GM12878 (cell line): ENCODE results near the gene FBXL14. TPM values are rescaled to one million over a fixed set of nuclear protein-coding genes. Genes with fewer than 3 reads are reported as not detected.

Source experiments
- ATAC-seq: fragments of 200-7000 bp; cut with Tn5 transposase; 3 replicates; pipeline ENCODE4 v1.9.1; 2020; ENCODE audit warnings: mild to moderate bottlenecking, moderate library complexity
- BruUV-seq: library from RNA; stranded (reverse); fragments of 400-500 nt; replicated peaks from 2 replicates; lab custom pipeline; 2021; lab: Mats Ljungman, UMichigan
- CTCF ChIA-PET: fragments of 300-600 bp; sonication (Branson Sonifier 250); formaldehyde crosslinking; extraction: SDS; loops from one replicate; lab custom pipeline; 2021; ENCODE audit warnings: inconsistent platforms; lab: Yijun Ruan, JAX
- POLR2A ChIA-PET: fragments of 350-600 bp; formaldehyde crosslinking; extraction: SDS; loops from one replicate; lab custom pipeline; 2021; ENCODE audit warnings: inconsistent platforms; lab: Charles Lee
- RAD21 ChIA-PET: fragments of 300-600 bp; sonication (Branson Sonifier 250); formaldehyde crosslinking; loops from one replicate; lab custom pipeline; 2023; ENCODE audit warnings: antibody characterized with exemption; ENCODE audit not compliant: unreplicated experiment; lab: Charles Lee
- SMC1A ChIA-PET: fragments of 300-600 bp; sonication (Branson Sonifier 250); formaldehyde crosslinking; loops from one replicate; lab custom pipeline; 2023; ENCODE audit not compliant: unreplicated experiment, uncharacterized antibody; lab: Charles Lee
- DNase-seq: peaks from one replicate; pipeline ENCODE4 v3.0.0-alpha.2; 2011; ENCODE audit warnings: low read depth, low spot score
- FAIRE-seq: peaks from 3 replicates; lab custom pipeline; 2011; peaks lifted over from hg19 to GRCh38; lab: Jason Lieb, UNC
- H2AFZ ChIP-seq: 2 replicates; pipeline ENCODE4 v1.6.0; 2011; ENCODE audit warnings: low read depth, low read length, control low read depth; ENCODE audit not compliant: control insufficient read depth
- H3K27ac ChIP-seq: 2 replicates; pipeline ENCODE4 v1.5.1; 2011; ENCODE audit warnings: control low read depth; ENCODE audit not compliant: control insufficient read depth, insufficient read depth
- H3K27me3 ChIP-seq, 2 experiments: replicated peaks in 1 of 2; 2 replicates each; pipeline versions ENCODE4 v1.6.0 to v1.6.1; 2011; ENCODE audit warnings: low read length in 1 of 2; ENCODE audit not compliant: control insufficient read depth in 2 of 2, insufficient read depth in 2 of 2
- H3K36me3 ChIP-seq, 2 experiments: 2 replicates each; pipeline ENCODE4 v1.5.1; 2011; ENCODE audit warnings: low read length in 1 of 2; ENCODE audit not compliant: control insufficient read depth in 2 of 2, insufficient read depth in 2 of 2
- H3K4me1 ChIP-seq: 2 replicates; pipeline ENCODE4 v1.6.1; 2011; ENCODE audit warnings: mild to moderate bottlenecking, low read length, moderate library complexity, mixed read lengths; ENCODE audit not compliant: control insufficient read depth, insufficient read depth
- H3K4me2 ChIP-seq: 2 replicates; pipeline ENCODE4 v1.6.0; 2011; ENCODE audit warnings: control low read depth; ENCODE audit not compliant: control insufficient read depth, insufficient read depth
- H3K4me3 ChIP-seq: fragments of 200-600 bp; sonication (generic); 2 replicates; pipeline ENCODE4 v1.5.1; 2016
- H3K79me2 ChIP-seq: 2 replicates; pipeline ENCODE4 v1.6.0; 2011; ENCODE audit warnings: low read length; ENCODE audit not compliant: control insufficient read depth, insufficient read depth
- H3K9ac ChIP-seq: 2 replicates; pipeline ENCODE4 v1.8.0; 2011; ENCODE audit warnings: low read length, control low read depth, mixed read lengths; ENCODE audit not compliant: control insufficient read depth, insufficient read depth
- H3K9me3 ChIP-seq: replicated peaks from 3 replicates; pipeline ENCODE4 v1.5.1; 2011; ENCODE audit warnings: mild to moderate bottlenecking, low read length; ENCODE audit not compliant: control insufficient read depth, insufficient read depth
- H4K20me1 ChIP-seq: 2 replicates; pipeline ENCODE4 v1.6.0; 2011; ENCODE audit not compliant: control insufficient read depth, insufficient read depth
- ATF7 ChIP-seq: fragments of 450-650 bp; IDR thresholded peaks from 2 replicates; pipeline ENCODE4 v1.6.1; 2016; ENCODE audit warnings: low read depth, mild to moderate bottlenecking
- IKZF2 ChIP-seq, 2 experiments: fragments of 450-650 bp; IDR thresholded peaks; 2 replicates each; pipeline ENCODE4 v1.6.1; 2017; ENCODE audit warnings: mild to moderate bottlenecking in 2 of 2, moderate library complexity in 2 of 2
- MYB ChIP-seq: fragments of 150-350 bp; IDR thresholded peaks from 2 replicates; pipeline ENCODE4 v1.6.1; 2014; ENCODE audit warnings: mild to moderate bottlenecking, low read depth, low read length, borderline replicate concordance
- NBN ChIP-seq: fragments of 450-650 bp; IDR thresholded peaks from 2 replicates; pipeline ENCODE4 v1.6.1; 2016
- NFIC ChIP-seq: IDR thresholded peaks from 2 replicates; pipeline ENCODE4 v1.6.1; 2012; ENCODE audit warnings: low read depth, mild to moderate bottlenecking, inconsistent platforms, low read length, moderate library complexity
- NFYA ChIP-seq: IDR thresholded peaks from 2 replicates; pipeline ENCODE4 v1.6.1; 2011; ENCODE audit warnings: low read depth, mild to moderate bottlenecking, low read length, improper control_type of control experiment, borderline replicate concordance
- PAX5 ChIP-seq: IDR thresholded peaks from 2 replicates; pipeline ENCODE4 v1.6.1; 2011; ENCODE audit warnings: low read depth, low read length, borderline replicate concordance
- RAD51 ChIP-seq: fragments of 450-650 bp; IDR thresholded peaks from 2 replicates; pipeline ENCODE4 v1.6.1; 2016; ENCODE audit warnings: moderate library complexity, mild to moderate bottlenecking, inconsistent platforms
- RUNX3 ChIP-seq: IDR thresholded peaks from 2 replicates; pipeline ENCODE4 v1.6.1; 2012; ENCODE audit warnings: low read length, inconsistent platforms
- SMAD5 ChIP-seq: IDR thresholded peaks from 2 replicates; pipeline ENCODE4 v1.6.1; 2016; ENCODE audit warnings: antibody characterized with exemption, low read depth
- SMARCA5 ChIP-seq: fragments of 450-650 bp; IDR thresholded peaks from 2 replicates; pipeline ENCODE4 v1.6.1; 2017; ENCODE audit warnings: mild to moderate bottlenecking
- SPI1 ChIP-seq: IDR thresholded peaks from 2 replicates; pipeline ENCODE4 v1.6.1; 2011; ENCODE audit warnings: low read depth, mild to moderate bottlenecking, low read length, moderate library complexity, borderline replicate concordance; ENCODE audit not compliant: insufficient read depth
- TBL1XR1 ChIP-seq: IDR thresholded peaks from 2 replicates; pipeline ENCODE4 v1.6.1; 2012; ENCODE audit warnings: low read depth, low read length, improper control_type of control experiment
- TCF12 ChIP-seq: IDR thresholded peaks from 2 replicates; pipeline ENCODE4 v1.6.1; 2011; ENCODE audit warnings: low read depth, mild to moderate bottlenecking, low read length
- TCF3 ChIP-seq: IDR thresholded peaks from 2 replicates; pipeline ENCODE4 v1.6.1; 2012; ENCODE audit warnings: low read depth, mild to moderate bottlenecking, low read length, borderline replicate concordance; ENCODE audit not compliant: insufficient read depth
- ZNF24 ChIP-seq: fragments of 450-650 bp; IDR thresholded peaks from 2 replicates; pipeline ENCODE4 v1.6.1; 2017; ENCODE audit warnings: antibody characterized with exemption, mild to moderate bottlenecking
- ZNF384 ChIP-seq: IDR thresholded peaks from 2 replicates; pipeline ENCODE4 v1.6.1; 2012; ENCODE audit warnings: low read depth, mild to moderate bottlenecking, low read length, improper control_type of control experiment, borderline replicate concordance
- WGBS: methylation state at CpG from one replicate; pipeline ENCODE4 v1.1.6; 2016; ENCODE audit warnings: low lambda C conversion rate; ENCODE audit not compliant: insufficient replicate concordance, insufficient coverage; ENCODE audit errors: missing lambda C conversion rate; 5-methylcytosine and 5-hydroxymethylcytosine counted together
- in situ Hi-C: fragments of 300-500 bp; cut with MboI; formaldehyde crosslinking; loops from 9 replicates; pipeline ENCODE4 v1.14.3; 2018; ENCODE audit warnings: mixed read lengths
- intact Hi-C: fragments of 100-400 bp; cut with micrococcal nuclease; formaldehyde crosslinking; loops from one replicate; pipeline ENCODE4 v1.14.2; 2022; ENCODE audit not compliant: unreplicated experiment
- polyA plus RNA-seq, 11 experiments: library from polyadenylated mRNA; depleted of rRNA in 4 of 11; unstranded in 6 of 11; stranded (reverse) in 5 of 11; fragments of >200 nt; fragmentation: Nextera tagmentation in 4 of 11; fragmentation: Illumina TruSeq in 1 of 11; extraction: Ambion mirVana in 4 of 11; extraction: Trizol in 1 of 11; gene quantifications; 1 replicate in 1 of 11; 2 replicates in 10 of 11; pipeline versions ENCODE4 v1.2.1 to v1.2.3, GENCODE V29; 2011 to 2016; ENCODE audit warnings: inconsistent platforms in 2 of 11, missing spikeins in 2 of 11, low read depth in 1 of 11
- total RNA-seq, 4 experiments: library from RNA; depleted of rRNA in 3 of 4; stranded (reverse); fragments of >200 nt in 3 of 4; fragmentation: Illumina TruSeq in 1 of 4; extraction: Trizol in 1 of 4; gene quantifications; 2 replicates each; pipeline versions ENCODE4 v1.2.1 to v1.2.3, GENCODE V29; 2013 to 2021

Gene FBXL14
- total and polyA plus RNA-seq, 10 of the 15 experiments (the other 5 are each of a cell fraction or from before 2014, with no cell fraction given), result 0.44 to 19.0 (median 2.9) TPM

GRCh38 chr12:1546931-1547640 is 47.3 kb downstream of the FBXL14 start:
- BruUV-seq, result no TSS peak
- H3K4me1 ChIP-seq, result peaks cover 15% of the 10 kb centered on the region; the same call in 1 of the 2 replicates
- no peak overlapping the region for H3K27ac ChIP-seq
- TF ChIP-seq RUNX3 (peak; percentile 30; the same call in 1 of the 2 replicates), ATF7 (no peak)
- no peak for DNase-seq
- peaks cover 9% of the 10 kb centered on the region; the same call in 2 of the 3 replicates for H3K9me3 ChIP-seq
- H3K4me3 ChIP-seq, result no peak overlapping the region
- H2AFZ ChIP-seq, result no peak overlapping the region
- peak overlapping the region; percentile 6 for H3K4me2 ChIP-seq
- no peaks in the 10 kb centered on the region for H3K27me3 ChIP-seq
- RAD21 ChIA-PET, result interaction anchor here (1.2 kb wide), 1 partner anchor 14 kb away, joined by 3 read pairs; no protein-coding TSS in a partner anchor
- FAIRE-seq, result no peak
- ATAC-seq, result no peak; the same call in 2 of the 3 replicates
- POLR2A ChIA-PET, result interaction anchor here (0.6 kb wide), 1 partner anchor 16 kb away, joined by 5 read pairs; no protein-coding TSS in a partner anchor
- no peaks in the 10 kb centered on the region for H3K36me3 ChIP-seq
- intact Hi-C loops, result no loop called here
- SMC1A ChIA-PET, result interaction anchor here (0.9 to 4.9 kb wide), 2 partner anchors 12 to 16 kb away, joined by 3 to 45 read pairs; no protein-coding TSS in a partner anchor
- 90% methylated on average over 19 of the region's 19 CpGs for WGBS
- no peak overlapping the region for H3K9ac ChIP-seq
- CTCF ChIA-PET, result interaction anchor here (1.4 to 1.6 kb wide), 3 partner anchors 24 to 454 kb away, joined by 3 to 4 read pairs (median 4); no protein-coding TSS in a partner anchor
- peaks cover 2% of the 10 kb centered on the region for H3K79me2 ChIP-seq
- in situ Hi-C loops, result no loop called here
- H4K20me1 ChIP-seq, result no peaks in the 10 kb centered on the region

GRCh38 chr12:1544996-1545700 is 49.2 kb downstream of the FBXL14 start:
- H2AFZ ChIP-seq, result no peak overlapping the region
- in situ Hi-C loops, result no loop called here
- H3K4me1 ChIP-seq, result peaks cover 15% of the 10 kb centered on the region; the same call in 1 of the 2 replicates
- DNase-seq (no peak), ATAC-seq (no peak), FAIRE-seq (no peak)
- WGBS, result 59% methylated on average over 7 of the region's 7 CpGs
- RAD21 ChIA-PET, result interaction anchor here (0.7 to 0.8 kb wide), 2 partner anchors 9 to 29 kb away, joined by 3 to 4 read pairs; no protein-coding TSS in a partner anchor
- no peaks in the 10 kb centered on the region for H4K20me1 ChIP-seq
- intact Hi-C loops, result no loop called here
- H3K4me3 ChIP-seq, result no peak overlapping the region
- POLR2A ChIA-PET, result interaction anchor here (0.6 to 1.9 kb wide), 5 partner anchors 9 to 70 kb away, joined by 3 to 9 read pairs (median 4); no protein-coding TSS in a partner anchor
- peaks cover 2% of the 10 kb centered on the region for H3K79me2 ChIP-seq
- H3K36me3 ChIP-seq, result no peaks in the 10 kb centered on the region
- no peak overlapping the region for H3K27ac ChIP-seq
- BruUV-seq, result TSS peak; percentile 44
- peaks cover 3% of the 10 kb centered on the region; the same call in 2 of the 3 replicates for H3K9me3 ChIP-seq
- no peak overlapping the region for H3K9ac ChIP-seq
- CTCF ChIA-PET, result interaction anchor here (0.7 to 2.9 kb wide), 5 partner anchors 8 to 427 kb away, joined by 3 to 14 read pairs (median 4); no protein-coding TSS in a partner anchor
- H3K4me2 ChIP-seq, result no peak overlapping the region
- SMC1A ChIA-PET, result interaction anchor here (0.6 to 4.9 kb wide), 10 partner anchors 10 to 429 kb away, joined by 3 to 45 read pairs (median 3); no protein-coding TSS in a partner anchor
- H3K27me3 ChIP-seq, result no peaks in the 10 kb centered on the region
- no peak for TF ChIP-seq NFYA
- peak; percentile 27; the same call in 1 of the 2 replicates for TF ChIP-seq SPI1
- TF ChIP-seq IKZF2 (IDR thresholded peaks at IDR 0.05), result peak; percentile 46 to 47; a peak in 2 of 4 replicates
- TF ChIP-seq PAX5, result no peak
- no peak for TF ChIP-seq TCF3
- no peak for TF ChIP-seq SMARCA5
- TF ChIP-seq ATF7, result no peak
- TF ChIP-seq MYB, result no peak
- no peak for TF ChIP-seq ZNF384
- TF ChIP-seq NBN, result no peak
- TF ChIP-seq SMAD5, result no peak
- no peak for TF ChIP-seq TCF12
- TF ChIP-seq ZNF24, result no peak
- TF ChIP-seq NFIC, result no peak
- TF ChIP-seq TBL1XR1, result no peak
- TF ChIP-seq RAD51, result no peak
